GM21723 (cell line): Measurements from ENCODE around the gene BCL2L14.
"Not testable (repeated sequence)": the region's sequence is repeated elsewhere in the genome, so short reads cannot be mapped to it uniquely, and the experiment has no call there.

Experiments
- ATAC-seq: cut with Tn5 transposase; IDR thresholded peaks from one replicate; pipeline ENCODE4 v1.9.1; 2021; ENCODE audit warnings: mild to moderate bottlenecking, moderate library complexity; ENCODE audit not compliant: unreplicated experiment

Gene BCL2L14

DNA sequence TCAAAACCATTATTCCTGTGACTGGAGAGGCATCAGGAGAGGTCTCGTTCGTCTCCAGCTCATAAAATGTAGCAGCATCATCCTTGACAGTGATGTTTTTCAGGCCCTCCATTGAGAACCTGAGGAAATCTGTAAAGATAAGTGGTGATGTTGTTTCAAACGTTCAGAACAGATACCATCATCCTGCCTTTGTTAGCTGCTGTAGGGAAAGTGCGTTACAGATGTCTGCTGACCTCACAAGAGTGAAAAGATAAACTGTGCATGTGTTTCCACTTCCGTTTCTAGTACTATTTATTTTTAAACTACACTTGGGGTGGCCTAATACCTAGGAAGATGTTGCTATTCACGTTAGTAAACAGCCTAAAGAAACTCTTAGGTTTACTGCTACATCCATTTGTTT lies 28.4 kb downstream of the BCL2L14 start:
- no peak for ATAC-seq

- ATAC-seq: no peak
Observed at GRCh38 chr12:12107678-12108077, 36.9 kb downstream of the BCL2L14 start.

DNA sequence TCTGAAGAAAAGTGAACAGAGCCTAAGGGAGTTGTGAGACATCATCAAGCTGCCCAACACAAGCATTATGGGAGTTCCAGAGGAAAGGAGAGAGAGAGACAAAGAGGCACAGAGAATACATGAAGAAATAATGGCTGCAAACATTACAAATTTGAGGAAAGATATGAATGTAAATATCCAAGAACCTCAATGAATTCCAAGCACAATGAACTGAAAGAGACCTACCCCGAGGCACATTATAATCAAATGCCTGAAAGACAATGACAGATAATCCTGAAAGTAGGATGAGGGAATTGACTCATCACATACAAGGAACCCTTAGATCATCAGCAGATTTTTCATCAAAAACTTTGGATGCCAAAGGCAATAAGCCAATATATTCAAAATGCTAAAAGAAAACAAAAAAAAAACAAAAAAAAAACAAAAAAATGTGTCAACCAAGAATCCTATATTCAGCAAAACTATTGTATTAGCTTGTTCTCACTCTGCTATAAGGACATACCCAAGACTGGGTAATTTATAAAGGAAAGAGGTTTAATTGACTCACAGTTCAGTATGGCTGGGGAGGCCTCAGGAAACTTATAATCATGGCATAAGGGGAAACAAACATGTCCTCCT lies 37.8 kb downstream of the BCL2L14 start:
- ATAC-seq: no peak

GRCh38 chr12:12110923-12111555 lies 40.3 kb downstream of the BCL2L14 start:
- not testable (repeated sequence) for ATAC-seq

GRCh38 chr12:12115514-12115913 lies 44.8 kb downstream of the BCL2L14 start:
- no peak for ATAC-seq

- ATAC-seq: no peak
Observed at GRCh38 chr12:12116677-12117076, 45.9 kb downstream of the BCL2L14 start.

DNA sequence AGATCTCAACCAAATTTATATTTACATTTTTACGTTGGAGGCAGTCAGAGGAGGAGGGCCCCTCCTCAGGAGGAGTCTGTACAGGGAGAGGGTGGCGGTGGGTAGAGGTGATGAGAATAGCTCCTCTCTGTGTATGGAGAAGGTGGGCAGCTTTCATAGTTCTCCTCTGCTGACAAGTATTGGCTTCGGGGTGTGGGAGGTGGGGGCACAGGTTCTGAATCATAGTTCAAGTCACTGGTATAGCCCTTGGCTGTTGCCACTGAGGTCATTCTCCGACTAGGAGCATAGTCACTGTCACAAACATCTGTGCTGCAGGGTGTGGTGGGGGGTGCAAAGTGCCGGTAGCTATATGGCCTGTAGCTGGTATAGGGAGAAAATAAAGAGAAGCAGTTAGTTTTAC lies 50.3 kb downstream of the BCL2L14 start:
- no peak for ATAC-seq

GRCh38 chr12:12123036-12123604 lies 52.4 kb downstream of the BCL2L14 start:
- ATAC-seq: no peak

DNA sequence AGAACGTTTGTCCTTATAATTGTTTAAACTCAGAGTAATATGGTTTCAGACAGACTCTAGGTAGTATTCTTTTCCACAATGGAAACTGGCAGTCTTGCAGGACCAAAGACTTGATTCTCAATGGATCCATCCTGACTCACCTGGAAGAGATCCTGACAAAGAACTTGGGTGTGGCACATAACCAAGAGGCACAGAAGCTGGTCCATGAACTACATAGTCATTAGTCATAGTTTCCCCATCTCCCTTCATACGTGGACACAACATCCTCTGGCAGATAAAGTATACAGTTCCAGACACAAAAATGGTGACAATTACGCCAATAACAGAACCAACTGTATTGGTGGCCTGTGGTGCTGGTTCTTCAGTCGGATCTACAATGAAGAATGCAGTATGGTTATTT lies 55.8 kb downstream of the BCL2L14 start:
- no peak for ATAC-seq

- ATAC-seq: no peak
Observed at GRCh38 chr12:12127304-12127703, 56.6 kb downstream of the BCL2L14 start.

GRCh38 chr12:12128670-12129069 lies 57.9 kb downstream of the BCL2L14 start:
- no peak for ATAC-seq

- no peak for ATAC-seq
Observed at GRCh38 chr12:12133259-12133658, 62.5 kb downstream of the BCL2L14 start.

- no peak for ATAC-seq
Observed at GRCh38 chr12:12133785-12134184, 63.0 kb downstream of the BCL2L14 start.

- ATAC-seq: no peak
Observed at GRCh38 chr12:12138203-12139154, 67.7 kb downstream of the BCL2L14 start.

- no peak for ATAC-seq
Observed at GRCh38 chr12:12141000-12141399, 70.3 kb downstream of the BCL2L14 start.

DNA sequence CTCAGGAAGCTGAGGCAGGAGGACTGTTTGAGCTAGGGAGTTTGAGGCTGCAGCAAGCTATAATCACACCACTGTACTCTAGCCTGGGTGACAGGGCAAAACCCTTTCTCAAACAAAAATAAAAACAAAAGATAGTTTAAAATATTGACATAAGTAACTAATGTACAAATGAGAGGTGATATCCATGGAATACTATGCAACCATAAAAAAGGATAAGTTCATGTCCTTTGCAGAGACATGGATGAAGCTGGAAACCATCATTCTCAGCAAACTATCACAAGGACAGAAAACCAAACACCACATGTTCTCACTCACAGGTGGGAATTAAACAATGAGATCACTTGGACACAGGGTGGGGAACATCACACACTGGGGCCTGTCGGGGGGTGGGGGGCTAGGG lies 73.8 kb downstream of the BCL2L14 start:
- ATAC-seq: not testable (repeated sequence)

DNA sequence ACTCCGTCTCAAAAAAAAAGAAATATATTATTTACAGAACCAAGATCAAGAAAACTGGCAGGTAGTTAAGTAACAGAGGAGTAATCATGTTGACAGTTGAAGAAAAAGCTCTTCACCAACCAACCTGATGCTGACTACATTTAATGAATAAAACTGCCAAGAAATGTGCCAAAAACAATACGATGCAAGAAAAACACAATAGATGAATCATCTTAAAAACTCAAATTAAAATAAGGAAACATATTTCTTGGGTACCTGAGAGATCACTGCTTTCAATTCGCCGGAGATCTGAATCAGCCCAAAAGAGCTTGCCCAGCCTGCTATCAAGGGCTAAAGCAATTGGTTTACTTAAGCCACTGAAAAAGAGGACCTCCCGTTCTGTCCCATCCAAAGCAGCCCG lies 76.4 kb downstream of the BCL2L14 start:
- ATAC-seq: no peak
